Testis (tissue), 3 donors: ENCODE data around the gene ANTXR1. TPM values are rescaled to one million over a fixed set of nuclear protein-coding genes. Genes with fewer than 3 reads are reported as not detected.

Source experiments
- DNase-seq: peaks from one replicate; pipeline ENCODE4 v3.0.0-alpha.2; 2019
- H3K27ac ChIP-seq, 2 donors: fragments of 200-600 bp; sonication (generic); one replicate each; pipeline ENCODE4 v1.5.1; 2019
- H3K27me3 ChIP-seq: fragments of 200-600 bp; sonication (generic); one replicate; pipeline ENCODE4 v1.5.1; 2019
- H3K36me3 ChIP-seq: fragments of 200-600 bp; sonication (generic); one replicate; pipeline ENCODE4 v1.5.1; 2017; ENCODE audit warnings: low read depth; ENCODE audit errors: missing control alignments
- H3K4me1 ChIP-seq: fragments of 200-600 bp; sonication (generic); one replicate; pipeline ENCODE4 v1.5.1; 2019
- H3K4me3 ChIP-seq, 2 donors: fragments of 200-600 bp; sonication (generic); one replicate each; pipeline ENCODE4 v1.5.1; 2017 to 2019
- H3K9me3 ChIP-seq: fragments of 200-600 bp; sonication (generic); one replicate; pipeline ENCODE4 v1.5.1; 2017
- POLR2A ChIP-seq: fragments of 450-650 bp; IDR thresholded peaks from one replicate; pipeline ENCODE4 v1.6.1; 2017; ENCODE audit warnings: antibody characterized with exemption, mild to moderate bottlenecking, moderate library complexity
- WGBS, 2 donors: methylation state at CpG; one replicate each; pipeline ENCODE4 v1.1.5; 2018; 5-methylcytosine and 5-hydroxymethylcytosine counted together
- intact Hi-C: fragments of 100-400 bp; cut with DNase I; formaldehyde crosslinking; loops from one replicate; pipeline ENCODE4 v1.15.1; 2023; ENCODE audit warnings: low total_unique reads
- polyA plus RNA-seq: library from polyadenylated mRNA; stranded (reverse); fragments of 350-450 nt; fragmentation: Illumina TruSeq; extraction: RNeasy Lipid Tissue Mini Kit (QIAGEN cat#74804); gene quantifications from one replicate; pipeline ENCODE4 v1.2.3, GENCODE V29; 2014; ENCODE audit warnings: low read depth, low replicate concordance; ENCODE audit not compliant: insufficient read depth
- total RNA-seq, 2 donors: library from RNA; depleted of rRNA; stranded (reverse); fragments of >200 nt; gene quantifications; one replicate each; pipeline ENCODE4 v1.2.3, GENCODE V29; 2016
- TF ChIP-seq, protein P1 (sequence below), 3 experiments: fragments of 450-650 bp in 2 of 3; fragments of 200-600 bp in 1 of 3; sonication (generic) in 1 of 3; IDR thresholded peaks; one replicate each; pipeline ENCODE4 v1.5.1; 2016 to 2019; ENCODE audit warnings: antibody characterized with exemption in 3 of 3, mild to moderate bottlenecking in 2 of 3, moderate library complexity in 1 of 3

The ANTXR1 gene
- total and polyA plus RNA-seq, 3 donors from 2014 or later: 16.6 to 35.7 (median 20.1) TPM

- TF ChIP-seq, protein P1, sequence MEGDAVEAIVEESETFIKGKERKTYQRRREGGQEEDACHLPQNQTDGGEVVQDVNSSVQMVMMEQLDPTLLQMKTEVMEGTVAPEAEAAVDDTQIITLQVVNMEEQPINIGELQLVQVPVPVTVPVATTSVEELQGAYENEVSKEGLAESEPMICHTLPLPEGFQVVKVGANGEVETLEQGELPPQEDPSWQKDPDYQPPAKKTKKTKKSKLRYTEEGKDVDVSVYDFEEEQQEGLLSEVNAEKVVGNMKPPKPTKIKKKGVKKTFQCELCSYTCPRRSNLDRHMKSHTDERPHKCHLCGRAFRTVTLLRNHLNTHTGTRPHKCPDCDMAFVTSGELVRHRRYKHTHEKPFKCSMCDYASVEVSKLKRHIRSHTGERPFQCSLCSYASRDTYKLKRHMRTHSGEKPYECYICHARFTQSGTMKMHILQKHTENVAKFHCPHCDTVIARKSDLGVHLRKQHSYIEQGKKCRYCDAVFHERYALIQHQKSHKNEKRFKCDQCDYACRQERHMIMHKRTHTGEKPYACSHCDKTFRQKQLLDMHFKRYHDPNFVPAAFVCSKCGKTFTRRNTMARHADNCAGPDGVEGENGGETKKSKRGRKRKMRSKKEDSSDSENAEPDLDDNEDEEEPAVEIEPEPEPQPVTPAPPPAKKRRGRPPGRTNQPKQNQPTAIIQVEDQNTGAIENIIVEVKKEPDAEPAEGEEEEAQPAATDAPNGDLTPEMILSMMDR (IDR thresholded peaks at IDR 0.05): no peak
- TF ChIP-seq POLR2A: no peak
- no peak for DNase-seq
- intact Hi-C loops: no loop called here
- H3K4me3 ChIP-seq: no peak overlapping the region
- WGBS, 2 donors: 57 to 68% methylated on average over 8 of the region's 8 CpGs
- peaks cover 18% of the 10 kb centered on the region for H3K4me1 ChIP-seq
- H3K27ac ChIP-seq: no peak overlapping the region
- no peaks in the 10 kb centered on the region for H3K9me3 ChIP-seq
- H3K36me3 ChIP-seq: no peaks in the 10 kb centered on the region
- no peaks in the 10 kb centered on the region for H3K27me3 ChIP-seq
These were observed 7.8 kb downstream of the ANTXR1 start for GRCh38 chr2:69020496-69021426.

DNA sequence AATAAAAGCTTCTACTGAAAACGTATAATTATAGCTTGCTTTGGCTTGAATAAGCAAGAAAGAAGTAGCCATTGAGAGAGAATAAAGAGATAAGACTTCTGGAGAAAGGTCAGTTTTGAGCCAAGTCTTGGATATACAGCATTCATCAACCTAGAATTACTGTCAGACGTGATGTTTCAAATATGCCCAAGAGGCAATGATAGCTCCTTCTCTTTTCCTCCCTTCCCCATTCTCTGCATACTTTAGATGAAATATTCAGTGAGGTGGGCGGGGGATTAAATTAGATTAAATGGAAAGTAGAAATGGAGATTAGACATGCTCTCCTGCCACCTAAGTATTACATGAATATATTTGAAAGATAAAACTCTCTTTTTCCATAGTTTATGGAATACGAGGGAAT is 8.7 kb downstream of the ANTXR1 start:
- 71 to 82% methylated on average over 4 of the region's 4 CpGs for WGBS, 2 donors
- no peak overlapping the region for H3K4me3 ChIP-seq
- H3K9me3 ChIP-seq: no peaks in the 10 kb centered on the region
- peaks cover 17% of the 10 kb centered on the region for H3K4me1 ChIP-seq
- no peaks in the 10 kb centered on the region for H3K27me3 ChIP-seq
- H3K27ac ChIP-seq: no peak overlapping the region
- TF ChIP-seq, protein P1 (IDR thresholded peaks at IDR 0.05): no peak
- H3K36me3 ChIP-seq: no peaks in the 10 kb centered on the region
- intact Hi-C loops: no loop called here
- no peak for DNase-seq

DNA sequence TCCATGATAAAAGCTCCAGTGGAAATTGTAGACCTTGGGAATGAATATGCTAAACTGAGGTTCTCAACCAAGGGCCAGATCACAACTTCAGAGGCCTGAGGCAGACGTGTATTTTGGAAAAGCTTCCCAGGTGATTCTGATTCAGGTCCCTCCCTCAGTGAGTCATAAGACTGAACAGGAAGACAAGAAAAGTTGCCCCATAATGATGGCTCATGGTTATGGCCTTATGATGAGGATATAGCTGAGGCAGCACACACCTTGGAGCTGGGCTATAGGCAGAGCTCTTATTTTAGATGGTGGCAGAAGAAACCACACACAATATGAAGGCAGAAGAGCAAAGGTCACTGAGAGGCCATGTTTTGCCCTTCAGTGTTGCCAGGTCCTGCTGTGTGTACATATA is 9.6 kb downstream of the ANTXR1 start:
- no peak overlapping the region for H3K27ac ChIP-seq
- H3K27me3 ChIP-seq: no peaks in the 10 kb centered on the region
- intact Hi-C loops: no loop called here
- TF ChIP-seq, protein P1 (IDR thresholded peaks at IDR 0.05): no peak
- TF ChIP-seq POLR2A: no peak
- H3K4me3 ChIP-seq: no peak overlapping the region
- no peaks in the 10 kb centered on the region for H3K9me3 ChIP-seq
- WGBS, 2 donors: 92 to 96% methylated on average over 1 of the region's 1 CpG
- H3K36me3 ChIP-seq: no peaks in the 10 kb centered on the region
- DNase-seq: no peak
- H3K4me1 ChIP-seq: peaks cover 9% of the 10 kb centered on the region

- H3K27ac ChIP-seq: no peak overlapping the region
- TF ChIP-seq, protein P1 (IDR thresholded peaks at IDR 0.05): no peak
- no peak for TF ChIP-seq POLR2A
- peaks cover 7% of the 10 kb centered on the region for H3K4me1 ChIP-seq
- intact Hi-C loops: no loop called here
- WGBS, 2 donors: 90 to 93% methylated on average over 2 of the region's 2 CpGs
- no peak overlapping the region for H3K4me3 ChIP-seq
- no peaks in the 10 kb centered on the region for H3K27me3 ChIP-seq
- no peaks in the 10 kb centered on the region for H3K36me3 ChIP-seq
- no peaks in the 10 kb centered on the region for H3K9me3 ChIP-seq
- no peak for DNase-seq
These were observed 10.3 kb downstream of the ANTXR1 start for GRCh38 chr2:69023236-69023635.

DNA sequence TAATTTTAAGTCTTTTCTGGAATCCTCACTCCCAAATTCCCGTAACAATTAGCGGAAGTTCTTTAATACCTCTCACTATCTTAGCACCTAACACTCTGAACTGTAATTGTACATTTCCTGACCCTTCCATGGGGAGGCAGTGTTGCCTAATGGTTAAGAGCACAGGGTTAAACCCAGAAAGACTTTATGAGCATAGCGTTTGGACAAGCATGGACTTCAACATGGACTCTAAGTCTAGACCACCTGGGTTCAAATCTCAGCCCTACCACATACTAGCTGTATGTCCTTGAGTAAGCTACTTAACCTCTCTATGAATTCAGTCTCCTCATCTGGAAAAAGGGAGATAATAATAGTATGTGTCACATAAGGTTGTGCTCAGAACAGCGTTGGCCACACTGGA is 13.0 kb downstream of the ANTXR1 start:
- no peak overlapping the region for H3K4me3 ChIP-seq
- DNase-seq: peak; percentile 40
- no peaks in the 10 kb centered on the region for H3K9me3 ChIP-seq
- peaks cover under 1% of the 10 kb centered on the region for H3K4me1 ChIP-seq
- intact Hi-C loops: no loop called here
- no peak overlapping the region for H3K27ac ChIP-seq
- 75 to 78% methylated on average over 4 of the region's 4 CpGs for WGBS, 2 donors
- TF ChIP-seq, protein P1 (IDR thresholded peaks at IDR 0.05): peak; percentile 12 to 32 (median 27)
- TF ChIP-seq POLR2A: no peak
- H3K27me3 ChIP-seq: no peaks in the 10 kb centered on the region
- H3K36me3 ChIP-seq: no peaks in the 10 kb centered on the region
